ENCODE data around the gene DTD2. TPM values are rescaled to one million over a fixed set of nuclear protein-coding genes. Genes with fewer than 3 reads are reported as not detected.

The DTD2 gene
- total RNA-seq, 1 donor from 2014 or later: 18.0 TPM

GRCh38 chr14:31408421-31408820 lies 48.9 kb downstream of the DTD2 start:
- no peak for DNase-seq (ENCODE audit: extremely low read depth, low read depth, low spot score)

GRCh38 chr14:31405599-31406232 lies 51.6 kb downstream of the DTD2 start:
- DNase-seq (ENCODE audit: extremely low read depth, low read depth, low spot score): no peak

GRCh38 chr14:31405106-31405505 lies 52.2 kb downstream of the DTD2 start:
- no peak for DNase-seq (ENCODE audit: extremely low read depth, low read depth, low spot score)

GRCh38 chr14:31403707-31404106 lies 53.6 kb downstream of the DTD2 start:
- no peak for DNase-seq (ENCODE audit: extremely low read depth, low read depth, low spot score)

GRCh38 chr14:31402764-31403439 lies 54.4 kb downstream of the DTD2 start:
- no peak for DNase-seq (ENCODE audit: extremely low read depth, low read depth, low spot score)

GRCh38 chr14:31401369-31401932 lies 55.9 kb downstream of the DTD2 start:
- DNase-seq (ENCODE audit: extremely low read depth, low read depth, low spot score): no peak

GRCh38 chr14:31400031-31400638 lies 57.2 kb downstream of the DTD2 start:
- DNase-seq (ENCODE audit: extremely low read depth, low read depth, low spot score): no peak

Other genes with a start within 250 kb of the DTD2 start
- 122 and 134 TPM in 2 replicates for gene HECTD1, start 249.7 kb downstream of the DTD2 start, total RNA-seq
- gene HEATR5A, start 37.0 kb downstream of the DTD2 start, total RNA-seq: 18.0 and 20.8 TPM in 2 replicates
- not detected in 2 replicates for gene GPR33, start 30.5 kb upstream of the DTD2 start, total RNA-seq
- 7.6 and 13.1 TPM in 2 replicates for gene NUBPL, start 103.9 kb upstream of the DTD2 start, total RNA-seq

All from glomerular endothelial cell (primary cell).